ENCODE data around the gene HAUS2. TPM values are rescaled to one million over a fixed set of nuclear protein-coding genes. Genes with fewer than 3 reads are reported as not detected.
"Not testable (repeated sequence)": the region's sequence is repeated elsewhere in the genome, so short reads cannot be mapped to it uniquely, and the experiment has no call there.

The HAUS2 gene
- total RNA-seq, 1 donor from 2014 or later, result 13.1 TPM

GRCh38 chr15:42576040-42576594, 27.5 kb downstream of the HAUS2 start:
- ATAC-seq, result no peak

- no peak for ATAC-seq
Observed at GRCh38 chr15:42576776-42577175, 28.1 kb downstream of the HAUS2 start.

DNA sequence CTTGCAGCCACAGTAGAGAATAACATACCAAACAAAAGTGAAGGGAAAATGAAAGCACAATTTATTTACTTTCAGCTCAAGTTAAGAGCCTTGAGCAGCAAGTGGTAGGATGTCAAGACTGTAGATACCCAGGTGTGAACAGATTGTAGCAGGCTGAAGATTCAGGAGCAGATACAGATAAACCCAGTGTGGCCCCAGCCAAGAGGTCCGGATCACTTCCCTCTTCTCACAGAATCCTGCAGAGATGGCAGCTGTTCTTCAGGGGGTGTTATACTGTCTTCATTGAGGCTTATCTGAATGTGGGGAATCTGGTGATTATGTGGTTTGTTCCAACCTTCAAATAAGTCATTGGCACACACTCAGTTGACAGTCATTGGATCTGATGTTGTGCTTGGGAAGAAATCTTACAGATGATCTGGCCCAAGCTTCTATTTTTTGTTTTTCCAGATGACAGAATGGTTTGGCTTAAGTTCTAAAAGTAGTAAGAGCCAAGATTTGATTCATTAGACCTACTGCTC, 28.9 kb downstream of the HAUS2 start:
- ATAC-seq, result no peak

GRCh38 chr15:42578984-42579537, 30.4 kb downstream of the HAUS2 start:
- no peak for ATAC-seq

GRCh38 chr15:42581272-42581730, 32.7 kb downstream of the HAUS2 start:
- peak; percentile 87 for ATAC-seq

- no peak for ATAC-seq
Observed at GRCh38 chr15:42582569-42583375, 34.1 kb downstream of the HAUS2 start.

DNA sequence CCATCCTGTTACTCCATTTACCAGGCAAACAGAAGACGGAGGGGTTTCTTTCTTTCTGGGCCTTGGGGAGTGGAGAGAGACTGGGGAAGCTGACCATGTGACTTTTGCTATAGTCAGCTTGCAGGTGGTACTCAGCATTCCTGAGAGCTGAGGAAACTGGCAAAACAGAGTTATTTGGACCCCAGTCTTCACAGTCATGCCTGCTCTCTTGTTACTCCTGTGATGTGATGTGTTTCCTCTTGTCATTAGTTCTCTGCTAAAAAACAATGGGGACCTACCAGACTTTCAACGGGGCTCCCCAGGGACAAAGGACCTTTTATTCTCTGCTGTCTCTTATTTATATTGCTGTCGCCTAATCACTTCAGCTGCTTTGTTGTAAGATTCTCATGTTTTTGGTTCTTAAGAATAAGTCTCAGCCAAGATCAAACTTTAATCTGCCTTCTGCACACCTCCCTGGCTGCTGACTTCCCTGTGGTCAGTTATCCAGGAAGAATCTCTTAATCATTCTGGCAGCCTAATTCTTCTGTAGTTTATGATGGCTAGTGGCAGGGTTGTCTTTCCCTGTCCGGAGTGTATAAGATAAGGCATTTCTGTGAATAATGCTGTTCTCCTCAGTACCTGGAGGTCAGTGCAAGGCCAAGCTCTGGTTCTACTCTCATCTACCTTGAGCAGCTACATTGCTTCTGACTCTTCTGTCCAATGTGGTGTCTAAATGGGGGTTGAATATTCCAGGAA, 35.6 kb downstream of the HAUS2 start:
- ATAC-seq, result no peak

- ATAC-seq, result no peak
Observed at GRCh38 chr15:42590619-42591237, 42.1 kb downstream of the HAUS2 start.

DNA sequence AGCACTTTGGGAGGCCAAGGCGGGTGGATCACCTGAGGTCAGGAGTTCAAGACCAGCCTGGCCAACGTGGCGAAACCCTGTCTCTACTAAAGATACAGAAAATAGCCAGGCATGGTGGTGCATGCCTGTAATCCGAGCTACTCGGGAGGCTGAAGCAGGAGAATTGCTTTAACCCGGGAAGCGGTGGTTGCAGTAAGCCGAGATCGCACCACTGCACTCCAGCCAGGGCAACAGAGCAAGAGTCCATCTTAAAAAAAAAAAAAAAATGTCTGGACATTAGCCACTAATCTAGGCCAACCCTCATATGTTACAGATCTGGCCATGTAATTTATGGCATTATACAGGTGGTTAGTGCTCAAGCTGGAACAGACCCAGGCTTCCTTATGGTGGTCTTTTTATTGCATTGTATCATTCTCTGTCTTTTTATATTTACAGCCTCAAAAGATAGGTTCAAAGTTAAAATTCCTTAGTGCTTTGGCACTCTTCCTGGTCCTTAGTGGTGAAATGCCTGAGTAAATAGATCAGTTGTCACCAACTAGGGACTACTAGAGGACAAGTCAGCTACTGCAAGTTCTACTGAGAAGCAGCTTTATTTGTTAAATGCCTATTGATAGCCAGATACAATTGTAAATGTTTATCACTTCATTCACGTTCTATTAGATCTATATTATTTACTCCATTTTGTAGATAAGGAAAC, 42.7 kb downstream of the HAUS2 start:
- peak; percentile 48 for ATAC-seq

- ATAC-seq, result no peak
Observed at GRCh38 chr15:42592716-42593115, 44.1 kb downstream of the HAUS2 start.

DNA sequence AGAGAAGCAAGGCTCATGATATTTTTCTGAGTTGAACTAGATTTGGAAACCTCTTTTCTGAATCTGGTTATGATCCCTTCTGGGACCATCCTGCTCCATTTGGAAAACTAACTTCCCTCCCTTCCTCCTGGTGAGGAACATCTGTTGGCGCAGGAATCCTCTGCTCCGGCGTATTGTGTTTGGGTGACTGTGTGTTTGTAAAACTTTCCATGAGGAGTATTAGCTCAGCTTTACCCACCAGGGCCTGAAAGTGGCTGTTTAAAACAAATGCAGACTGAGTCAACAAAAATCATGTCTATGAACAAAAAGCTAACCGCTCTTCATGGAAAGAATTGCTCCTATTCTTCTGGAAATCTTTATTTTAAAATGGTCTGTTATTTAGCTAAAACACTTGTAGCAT, 44.5 kb downstream of the HAUS2 start:
- ATAC-seq, result no peak

GRCh38 chr15:42594095-42594494, 45.5 kb downstream of the HAUS2 start:
- no peak for ATAC-seq

- no peak for ATAC-seq
Observed at GRCh38 chr15:42595626-42596240, 47.1 kb downstream of the HAUS2 start.

- not testable (repeated sequence) for ATAC-seq
Observed at GRCh38 chr15:42601316-42601715, 52.7 kb downstream of the HAUS2 start.

DNA sequence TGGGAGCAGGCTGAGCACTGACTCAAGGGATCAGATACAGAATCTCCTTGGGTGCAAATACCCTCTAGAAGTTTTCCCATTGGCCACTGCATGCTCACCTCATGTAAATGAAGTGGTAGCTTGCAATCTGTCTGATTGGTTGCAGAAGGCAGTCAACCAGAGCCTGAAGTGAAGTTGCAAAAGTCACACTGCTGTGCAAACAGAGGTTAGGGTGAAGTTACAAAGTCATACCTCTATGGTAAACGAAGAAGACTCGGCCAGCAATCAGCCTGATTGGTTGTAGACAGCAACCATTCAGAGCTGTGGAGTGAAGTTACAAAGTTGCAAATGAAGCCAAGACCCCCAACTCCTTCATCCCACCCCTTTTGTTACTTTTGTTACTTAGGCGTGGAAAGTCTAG, 53.9 kb downstream of the HAUS2 start:
- no peak for ATAC-seq

DNA sequence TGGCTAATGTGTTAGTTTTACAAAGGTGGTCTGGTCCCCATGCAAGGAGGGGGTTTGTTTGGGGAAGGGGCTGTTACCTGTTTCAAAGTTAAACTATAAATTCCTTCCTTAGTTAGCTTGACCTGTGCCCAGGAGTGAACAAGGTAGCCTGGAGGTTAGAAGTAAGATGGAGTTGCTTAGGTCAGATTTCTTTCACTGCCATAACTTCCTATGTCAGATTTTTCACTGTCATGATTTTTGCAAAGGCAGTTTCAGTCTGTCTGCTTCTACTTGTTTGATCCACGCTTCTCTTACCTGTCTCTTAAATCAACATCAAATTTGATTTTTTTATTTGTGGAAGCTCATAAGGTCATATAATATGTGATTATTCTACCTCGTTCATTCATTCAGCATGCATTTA, 55.3 kb downstream of the HAUS2 start:
- ATAC-seq, result no peak

GRCh38 chr15:42604894-42605744, 56.5 kb downstream of the HAUS2 start:
- ATAC-seq, result no peak

DNA sequence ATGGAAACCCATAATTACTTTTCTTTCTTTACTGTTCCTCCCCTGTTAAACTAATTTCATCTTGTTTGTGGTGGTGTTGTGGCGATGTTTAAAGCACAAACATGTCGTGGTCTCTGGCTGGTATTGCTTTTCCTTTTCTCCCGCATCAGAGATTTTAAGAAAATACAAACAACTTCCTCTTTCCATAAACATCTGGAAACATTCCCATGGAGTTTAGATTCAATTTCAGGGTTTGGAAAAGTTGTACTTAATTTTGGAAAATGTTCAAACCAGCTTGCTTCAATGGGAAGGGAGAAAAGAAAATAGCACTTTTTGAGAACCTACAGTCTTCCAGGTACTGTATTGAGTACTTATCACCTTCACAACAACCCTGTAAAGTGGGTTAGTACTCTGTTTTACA, 57.2 kb downstream of the HAUS2 start:
- no peak for ATAC-seq

DNA sequence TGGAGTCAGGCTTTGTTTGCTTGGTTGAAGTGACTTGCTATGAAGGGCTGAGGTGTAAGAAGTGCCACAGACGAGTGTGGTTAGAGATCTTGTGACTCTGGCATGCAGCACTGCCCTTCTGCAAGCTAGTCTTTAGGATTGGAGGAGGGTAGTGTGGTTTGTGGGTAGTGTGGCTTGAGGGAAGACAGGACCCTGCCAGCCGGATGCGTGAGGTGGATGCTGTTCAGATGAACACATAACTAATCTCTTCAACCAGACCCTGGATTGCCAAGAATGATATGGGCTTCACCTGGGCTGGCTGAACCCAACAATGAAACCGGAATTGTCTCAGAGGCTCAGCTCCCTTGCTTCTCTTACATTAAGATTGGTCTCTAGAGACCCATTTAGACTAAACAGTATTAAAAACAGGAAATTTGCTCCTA, 59.5 kb downstream of the HAUS2 start:
- peak; percentile 41 for ATAC-seq

DNA sequence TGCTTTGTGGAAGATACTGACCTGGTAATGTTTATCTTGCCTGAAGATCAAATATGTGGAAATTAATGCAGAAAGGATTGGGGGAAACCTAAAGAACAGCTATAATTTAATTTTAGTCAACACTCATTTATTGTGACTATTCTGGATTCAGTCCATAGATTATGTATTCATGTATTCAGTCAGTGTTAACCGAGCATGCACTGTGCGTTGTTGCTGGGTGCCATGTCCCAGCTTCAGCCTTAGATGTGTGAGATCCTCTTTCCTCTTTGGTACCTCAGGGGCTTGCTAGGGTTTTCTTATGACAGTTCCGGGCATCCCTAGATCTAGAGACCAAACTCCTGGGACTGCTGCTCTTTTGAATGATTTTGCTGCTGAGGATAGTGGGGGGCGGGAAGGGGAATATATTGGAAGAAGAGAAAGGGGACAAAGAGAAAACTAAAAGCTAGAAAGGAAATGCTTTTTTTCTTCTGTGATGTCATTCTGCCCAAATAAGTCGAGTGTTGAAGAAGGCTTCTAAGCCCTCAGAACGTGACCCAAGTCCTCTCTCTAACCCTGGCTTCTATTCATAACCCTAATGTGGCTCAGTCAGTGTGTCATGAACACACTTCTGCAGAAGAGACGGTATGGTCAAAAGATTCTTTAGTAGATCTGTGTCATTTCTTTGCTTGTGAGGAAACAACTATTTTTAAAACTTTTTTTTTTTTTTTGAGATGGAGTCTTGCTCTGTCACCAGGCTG, 60.3 kb downstream of the HAUS2 start:
- ATAC-seq, result no peak

Measured in esophagus mucosa (tissue), 1 donor.